Osteoblast (primary cell): ENCODE results near the gene FBXO17. TPM values are rescaled to one million over a fixed set of nuclear protein-coding genes. Genes with fewer than 3 reads are reported as not detected.

ENCODE experiments used
- DNase-seq: peaks from one replicate; pipeline ENCODE4 v3.0.0; 2011; ENCODE audit warnings: low spot score, mixed read lengths; ENCODE audit not compliant: insufficient read length; ENCODE audit errors: missing footprints
- H2AFZ ChIP-seq: 2 replicates; pipeline ENCODE4 v1.6.0; 2011; ENCODE audit warnings: mild to moderate bottlenecking, low read length
- H3K27ac ChIP-seq: 2 replicates; pipeline ENCODE4 v1.5.1; 2011; ENCODE audit warnings: mild to moderate bottlenecking, low read depth, low read length, moderate library complexity
- H3K27me3 ChIP-seq: 2 replicates; pipeline ENCODE4 v1.6.0; 2012; ENCODE audit warnings: mild to moderate bottlenecking, control low read depth, inconsistent platforms, low read length, moderate library complexity; ENCODE audit not compliant: insufficient read depth
- H3K36me3 ChIP-seq: 2 replicates; pipeline ENCODE4 v1.5.1; 2011; ENCODE audit warnings: mild to moderate bottlenecking, low read length, control low read depth, moderate library complexity; ENCODE audit not compliant: insufficient read depth
- H3K4me1 ChIP-seq: 2 replicates; pipeline ENCODE4 v1.5.1; 2011; ENCODE audit warnings: mild to moderate bottlenecking, low read length, control low read depth, moderate library complexity; ENCODE audit not compliant: insufficient read depth
- H3K4me2 ChIP-seq: 2 replicates; pipeline ENCODE4 v1.6.0; 2011; ENCODE audit warnings: mild to moderate bottlenecking, low read length; ENCODE audit not compliant: insufficient read depth
- H3K4me3 ChIP-seq: fragments of 200-600 bp; sonication (generic); 3 replicates; pipeline ENCODE4 v1.5.1; 2012; ENCODE audit warnings: mild to moderate bottlenecking, low read length, inconsistent platforms; ENCODE audit not compliant: insufficient read depth
- H3K79me2 ChIP-seq: 2 replicates; pipeline ENCODE4 v1.6.0; 2012; ENCODE audit warnings: mild to moderate bottlenecking, low read length, control low read depth, inconsistent platforms; ENCODE audit not compliant: insufficient read depth
- H3K9me3 ChIP-seq: 2 replicates; pipeline ENCODE4 v1.5.1; 2011; ENCODE audit warnings: low read depth, low read length, control low read depth
- H4K20me1 ChIP-seq: 2 replicates; pipeline ENCODE4 v1.6.0; 2012; ENCODE audit warnings: mild to moderate bottlenecking, low read length, control low read depth; ENCODE audit not compliant: insufficient read depth
- total RNA-seq: library from RNA; depleted of rRNA; stranded (reverse); fragments of >200 nt; gene quantifications from 2 replicates; pipeline ENCODE4 v1.2.3, GENCODE V29; 2012
- TF ChIP-seq, protein P1 (sequence below): IDR thresholded peaks from 2 replicates; pipeline ENCODE4 v1.5.1; 2011; ENCODE audit warnings: mild to moderate bottlenecking, low read depth, low read length, moderate library complexity; ENCODE audit errors: extremely low read depth

The FBXO17 gene
- total RNA-seq, 1 donor, result 40.9 TPM

DNA sequence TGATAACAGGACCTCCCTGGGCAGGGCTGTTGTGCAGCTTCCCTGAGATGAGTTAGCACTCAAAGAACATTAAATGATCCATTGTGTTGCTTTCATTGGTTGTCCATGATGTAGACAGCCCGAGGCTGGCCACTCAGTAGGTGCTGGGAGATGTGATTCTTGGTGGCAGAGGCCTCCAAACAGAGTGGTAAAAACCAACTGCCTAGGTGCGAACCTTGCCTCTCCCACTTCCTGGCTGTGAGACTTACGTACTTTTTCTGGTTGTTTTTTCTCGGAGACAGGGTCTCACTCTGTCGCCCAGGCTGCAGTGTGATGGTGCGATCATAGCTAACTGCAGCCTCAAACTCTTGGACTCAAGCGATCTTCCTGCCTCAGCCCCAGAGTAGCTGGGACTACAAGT lies 51.2 kb downstream of the FBXO17 start:
- Histone ChIP-seq H3K27me3 (no peaks in the 10 kb centered on the region), H3K4me3 (no peak overlapping the region), H2AFZ (no peak overlapping the region), H3K9me3 (no peaks in the 10 kb centered on the region), H3K79me2 (peaks cover 8% of the 10 kb centered on the region), H3K4me2 (no peak overlapping the region), H3K36me3 (peaks cover 23% of the 10 kb centered on the region), H3K4me1 (no peaks in the 10 kb centered on the region), H3K27ac (no peak overlapping the region), H4K20me1 (no peaks in the 10 kb centered on the region)
- no peak for DNase-seq
- TF ChIP-seq, protein P1, sequence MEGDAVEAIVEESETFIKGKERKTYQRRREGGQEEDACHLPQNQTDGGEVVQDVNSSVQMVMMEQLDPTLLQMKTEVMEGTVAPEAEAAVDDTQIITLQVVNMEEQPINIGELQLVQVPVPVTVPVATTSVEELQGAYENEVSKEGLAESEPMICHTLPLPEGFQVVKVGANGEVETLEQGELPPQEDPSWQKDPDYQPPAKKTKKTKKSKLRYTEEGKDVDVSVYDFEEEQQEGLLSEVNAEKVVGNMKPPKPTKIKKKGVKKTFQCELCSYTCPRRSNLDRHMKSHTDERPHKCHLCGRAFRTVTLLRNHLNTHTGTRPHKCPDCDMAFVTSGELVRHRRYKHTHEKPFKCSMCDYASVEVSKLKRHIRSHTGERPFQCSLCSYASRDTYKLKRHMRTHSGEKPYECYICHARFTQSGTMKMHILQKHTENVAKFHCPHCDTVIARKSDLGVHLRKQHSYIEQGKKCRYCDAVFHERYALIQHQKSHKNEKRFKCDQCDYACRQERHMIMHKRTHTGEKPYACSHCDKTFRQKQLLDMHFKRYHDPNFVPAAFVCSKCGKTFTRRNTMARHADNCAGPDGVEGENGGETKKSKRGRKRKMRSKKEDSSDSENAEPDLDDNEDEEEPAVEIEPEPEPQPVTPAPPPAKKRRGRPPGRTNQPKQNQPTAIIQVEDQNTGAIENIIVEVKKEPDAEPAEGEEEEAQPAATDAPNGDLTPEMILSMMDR, result no peak

DNA sequence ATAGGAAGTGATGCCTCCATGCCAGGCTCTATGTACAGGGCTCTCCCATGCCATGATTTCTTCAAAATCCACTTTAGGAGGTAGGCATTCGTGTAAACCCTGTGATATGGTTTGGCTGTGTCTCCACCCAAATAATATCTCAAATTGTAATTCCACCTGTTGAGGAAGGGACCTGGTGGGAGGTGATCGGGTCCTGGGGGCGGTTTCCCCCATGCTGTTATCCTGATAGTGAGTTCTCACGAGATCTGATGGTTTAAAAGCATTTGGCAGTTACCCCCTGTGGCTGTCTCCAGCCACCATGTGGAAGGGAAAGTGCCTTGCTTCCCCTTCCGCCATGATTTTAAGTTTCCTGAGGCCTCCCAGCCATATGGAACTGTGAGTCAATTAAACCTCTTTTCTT lies 53.1 kb downstream of the FBXO17 start:
- H2AFZ ChIP-seq, result no peak overlapping the region
- no peaks in the 10 kb centered on the region for H3K79me2 ChIP-seq
- no peak overlapping the region for H3K4me3 ChIP-seq
- no peak overlapping the region for H3K27ac ChIP-seq
- no peaks in the 10 kb centered on the region for H4K20me1 ChIP-seq
- no peaks in the 10 kb centered on the region for H3K4me1 ChIP-seq
- DNase-seq, result no peak
- TF ChIP-seq, protein P1, result no peak
- H3K36me3 ChIP-seq, result peaks cover 23% of the 10 kb centered on the region
- no peaks in the 10 kb centered on the region for H3K27me3 ChIP-seq
- H3K9me3 ChIP-seq, result no peaks in the 10 kb centered on the region
- H3K4me2 ChIP-seq, result no peak overlapping the region

DNA sequence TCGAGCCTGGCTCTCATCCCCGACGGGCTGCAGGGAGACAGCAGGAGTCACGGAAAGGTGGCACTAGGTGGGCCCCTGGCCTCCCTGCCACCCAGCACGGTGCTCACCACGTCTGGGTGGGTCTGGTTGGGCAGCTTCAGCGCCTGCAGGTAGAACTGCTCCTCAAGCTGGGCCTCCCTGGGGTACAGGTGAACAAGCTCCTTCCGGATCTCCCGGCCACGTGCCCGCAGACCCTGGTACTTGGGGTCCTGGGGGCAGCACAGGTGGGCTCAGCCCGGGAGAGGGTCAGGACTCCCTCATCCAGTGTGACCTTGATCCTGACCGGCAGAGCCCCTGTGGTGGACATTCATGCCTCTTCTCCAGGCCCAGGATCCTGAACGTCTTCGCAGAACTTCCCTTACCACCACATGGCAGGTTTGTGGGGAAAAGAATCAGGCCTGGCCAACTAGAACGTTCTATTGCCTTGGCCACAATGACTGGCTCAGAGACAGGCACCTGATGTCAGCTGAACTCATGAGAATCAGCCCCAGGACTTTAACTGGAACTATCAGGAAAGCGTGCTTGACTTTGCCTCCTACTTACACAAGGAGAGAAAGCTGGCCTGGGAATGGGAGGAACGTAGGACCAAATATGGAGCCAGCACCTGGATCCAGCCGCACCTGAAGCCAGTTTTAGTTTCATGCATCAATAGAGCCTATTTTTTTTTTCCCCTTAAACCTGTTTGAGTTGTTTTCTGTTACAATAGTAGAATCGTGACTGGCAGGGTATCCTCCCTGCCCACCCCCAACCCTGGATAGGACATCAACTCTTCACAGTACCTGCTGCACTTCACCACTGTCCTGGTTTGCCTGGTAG lies 53.9 kb downstream of the FBXO17 start:
- H2AFZ ChIP-seq, result no peak overlapping the region
- no peaks in the 10 kb centered on the region for H3K27me3 ChIP-seq
- no peak for DNase-seq
- H4K20me1 ChIP-seq, result no peaks in the 10 kb centered on the region
- TF ChIP-seq, protein P1, result no peak
- no peaks in the 10 kb centered on the region for H3K4me1 ChIP-seq
- H3K36me3 ChIP-seq, result peaks cover 23% of the 10 kb centered on the region
- no peak overlapping the region for H3K4me2 ChIP-seq
- H3K79me2 ChIP-seq, result no peaks in the 10 kb centered on the region
- H3K27ac ChIP-seq, result no peak overlapping the region
- H3K4me3 ChIP-seq, result no peak overlapping the region
- no peaks in the 10 kb centered on the region for H3K9me3 ChIP-seq

DNA sequence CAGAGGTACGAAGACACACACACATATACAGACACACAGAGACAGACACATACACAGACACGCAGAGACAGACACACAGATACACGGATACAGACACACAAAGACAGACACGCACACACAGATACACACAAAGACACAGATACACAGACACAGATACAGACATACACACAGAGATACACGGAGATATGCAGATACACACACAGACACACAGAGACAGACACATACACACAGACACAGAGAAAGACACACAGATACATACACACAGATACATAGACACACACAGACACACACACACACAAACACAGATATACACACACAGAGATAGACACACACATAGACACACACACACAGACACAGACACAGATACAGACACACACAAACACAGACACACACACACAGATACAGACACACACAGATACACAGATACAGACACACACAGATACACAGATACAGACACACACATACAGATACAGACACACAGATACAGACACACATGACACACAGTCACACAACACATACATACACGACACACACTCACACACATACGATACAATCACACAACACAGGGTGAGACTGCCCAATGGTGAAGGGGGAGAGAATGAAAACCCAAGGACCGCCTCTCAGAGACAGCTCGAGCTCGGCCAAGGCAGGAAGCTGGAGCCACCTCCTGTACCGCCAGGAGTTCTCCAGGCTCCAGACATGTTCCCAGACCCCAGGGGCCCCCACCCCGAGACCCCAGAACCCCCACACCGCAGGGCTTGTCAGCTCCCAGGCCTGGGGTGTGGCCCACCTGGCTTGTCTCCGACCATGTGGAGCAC lies 54.7 kb downstream of the FBXO17 start:
- no peak overlapping the region for H3K27ac ChIP-seq
- H3K36me3 ChIP-seq, result peaks cover 23% of the 10 kb centered on the region
- no peak for DNase-seq
- H3K27me3 ChIP-seq, result no peaks in the 10 kb centered on the region
- no peak overlapping the region for H2AFZ ChIP-seq
- TF ChIP-seq, protein P1, result no peak
- no peak overlapping the region for H3K4me3 ChIP-seq
- H4K20me1 ChIP-seq, result no peaks in the 10 kb centered on the region
- H3K4me2 ChIP-seq, result no peak overlapping the region
- no peaks in the 10 kb centered on the region for H3K79me2 ChIP-seq
- no peaks in the 10 kb centered on the region for H3K9me3 ChIP-seq
- no peaks in the 10 kb centered on the region for H3K4me1 ChIP-seq
